ENCODE measurements around the gene VEPH1. TPM values are rescaled to one million over a fixed set of nuclear protein-coding genes. Genes with fewer than 3 reads are reported as not detected.
A peak's percentile ranks its signal among the peaks of the same experiment; 100 is the strongest.

The VEPH1 gene
- total and polyA plus RNA-seq, 9 of the 15 experiments (the other 6 are each of a cell fraction or from before 2014, with no cell fraction given), result 4.5 to 15.6 (median 5.8) TPM

DNA sequence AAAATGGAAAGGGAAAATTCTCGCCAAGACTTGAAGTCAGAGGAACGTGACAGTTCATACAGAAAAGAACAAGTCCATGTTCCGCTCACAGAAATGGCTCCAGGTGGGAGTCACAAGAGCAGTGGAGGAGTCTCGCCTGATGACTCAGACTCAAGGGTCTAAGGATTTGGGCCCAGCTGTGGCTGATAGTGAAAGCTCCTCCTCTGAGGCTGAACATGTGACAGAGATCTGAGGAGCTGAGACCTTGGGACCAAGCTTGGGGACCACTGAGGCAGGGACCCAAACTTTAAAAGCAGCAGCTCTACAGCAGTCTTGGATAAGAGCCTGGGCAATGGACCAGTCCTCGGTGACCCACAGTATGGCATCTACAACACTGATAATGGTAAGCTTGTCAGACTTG, 9.3 kb upstream of the VEPH1 start (continued):
- TF ChIP-seq HNRNPK (IDR thresholded peaks at IDR 0.05; ENCODE audit: low read depth, low read length, poor library complexity, severe bottlenecking) (no peak), RBBP5 (IDR thresholded peaks at IDR 0.05; ENCODE audit: borderline replicate concordance, insufficient read depth, low read length, poor library complexity, severe bottlenecking) (no peak), ZKSCAN3 (CRISPR knock-in tag; IDR thresholded peaks at IDR 0.05) (no peak), CCAR2 (IDR thresholded peaks at IDR 0.05; ENCODE audit: low read depth, low read length) (no peak), ZNF23 (CRISPR knock-in tag; IDR thresholded peaks at IDR 0.05) (no peak), ZC3H11A (IDR thresholded peaks at IDR 0.05; ENCODE audit: low read depth, low read length) (no peak), ZNF717 (CRISPR knock-in tag; IDR thresholded peaks at IDR 0.05) (no peak), POLR2G (IDR thresholded peaks at IDR 0.05; ENCODE audit: low read depth, low read length) (no peak)
- TF ChIP-seq, protein P1, sequence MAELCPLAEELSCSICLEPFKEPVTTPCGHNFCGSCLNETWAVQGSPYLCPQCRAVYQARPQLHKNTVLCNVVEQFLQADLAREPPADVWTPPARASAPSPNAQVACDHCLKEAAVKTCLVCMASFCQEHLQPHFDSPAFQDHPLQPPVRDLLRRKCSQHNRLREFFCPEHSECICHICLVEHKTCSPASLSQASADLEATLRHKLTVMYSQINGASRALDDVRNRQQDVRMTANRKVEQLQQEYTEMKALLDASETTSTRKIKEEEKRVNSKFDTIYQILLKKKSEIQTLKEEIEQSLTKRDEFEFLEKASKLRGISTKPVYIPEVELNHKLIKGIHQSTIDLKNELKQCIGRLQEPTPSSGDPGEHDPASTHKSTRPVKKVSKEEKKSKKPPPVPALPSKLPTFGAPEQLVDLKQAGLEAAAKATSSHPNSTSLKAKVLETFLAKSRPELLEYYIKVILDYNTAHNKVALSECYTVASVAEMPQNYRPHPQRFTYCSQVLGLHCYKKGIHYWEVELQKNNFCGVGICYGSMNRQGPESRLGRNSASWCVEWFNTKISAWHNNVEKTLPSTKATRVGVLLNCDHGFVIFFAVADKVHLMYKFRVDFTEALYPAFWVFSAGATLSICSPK (IDR thresholded peaks at IDR 0.05; ENCODE audit: borderline replicate concordance), result no peak
- TF ChIP-seq, protein P2, sequence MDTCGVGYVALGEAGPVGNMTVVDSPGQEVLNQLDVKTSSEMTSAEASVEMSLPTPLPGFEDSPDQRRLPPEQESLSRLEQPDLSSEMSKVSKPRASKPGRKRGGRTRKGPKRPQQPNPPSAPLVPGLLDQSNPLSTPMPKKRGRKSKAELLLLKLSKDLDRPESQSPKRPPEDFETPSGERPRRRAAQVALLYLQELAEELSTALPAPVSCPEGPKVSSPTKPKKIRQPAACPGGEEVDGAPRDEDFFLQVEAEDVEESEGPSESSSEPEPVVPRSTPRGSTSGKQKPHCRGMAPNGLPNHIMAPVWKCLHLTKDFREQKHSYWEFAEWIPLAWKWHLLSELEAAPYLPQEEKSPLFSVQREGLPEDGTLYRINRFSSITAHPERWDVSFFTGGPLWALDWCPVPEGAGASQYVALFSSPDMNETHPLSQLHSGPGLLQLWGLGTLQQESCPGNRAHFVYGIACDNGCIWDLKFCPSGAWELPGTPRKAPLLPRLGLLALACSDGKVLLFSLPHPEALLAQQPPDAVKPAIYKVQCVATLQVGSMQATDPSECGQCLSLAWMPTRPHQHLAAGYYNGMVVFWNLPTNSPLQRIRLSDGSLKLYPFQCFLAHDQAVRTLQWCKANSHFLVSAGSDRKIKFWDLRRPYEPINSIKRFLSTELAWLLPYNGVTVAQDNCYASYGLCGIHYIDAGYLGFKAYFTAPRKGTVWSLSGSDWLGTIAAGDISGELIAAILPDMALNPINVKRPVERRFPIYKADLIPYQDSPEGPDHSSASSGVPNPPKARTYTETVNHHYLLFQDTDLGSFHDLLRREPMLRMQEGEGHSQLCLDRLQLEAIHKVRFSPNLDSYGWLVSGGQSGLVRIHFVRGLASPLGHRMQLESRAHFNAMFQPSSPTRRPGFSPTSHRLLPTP (IDR thresholded peaks at IDR 0.05; ENCODE audit: borderline replicate concordance, extremely low read depth, insufficient read length), result no peak
- TF ChIP-seq, protein P3, sequence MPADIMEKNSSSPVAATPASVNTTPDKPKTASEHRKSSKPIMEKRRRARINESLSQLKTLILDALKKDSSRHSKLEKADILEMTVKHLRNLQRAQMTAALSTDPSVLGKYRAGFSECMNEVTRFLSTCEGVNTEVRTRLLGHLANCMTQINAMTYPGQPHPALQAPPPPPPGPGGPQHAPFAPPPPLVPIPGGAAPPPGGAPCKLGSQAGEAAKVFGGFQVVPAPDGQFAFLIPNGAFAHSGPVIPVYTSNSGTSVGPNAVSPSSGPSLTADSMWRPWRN (IDR thresholded peaks at IDR 0.05; ENCODE audit: low read depth), result no peak
- TF ChIP-seq, protein P4, sequence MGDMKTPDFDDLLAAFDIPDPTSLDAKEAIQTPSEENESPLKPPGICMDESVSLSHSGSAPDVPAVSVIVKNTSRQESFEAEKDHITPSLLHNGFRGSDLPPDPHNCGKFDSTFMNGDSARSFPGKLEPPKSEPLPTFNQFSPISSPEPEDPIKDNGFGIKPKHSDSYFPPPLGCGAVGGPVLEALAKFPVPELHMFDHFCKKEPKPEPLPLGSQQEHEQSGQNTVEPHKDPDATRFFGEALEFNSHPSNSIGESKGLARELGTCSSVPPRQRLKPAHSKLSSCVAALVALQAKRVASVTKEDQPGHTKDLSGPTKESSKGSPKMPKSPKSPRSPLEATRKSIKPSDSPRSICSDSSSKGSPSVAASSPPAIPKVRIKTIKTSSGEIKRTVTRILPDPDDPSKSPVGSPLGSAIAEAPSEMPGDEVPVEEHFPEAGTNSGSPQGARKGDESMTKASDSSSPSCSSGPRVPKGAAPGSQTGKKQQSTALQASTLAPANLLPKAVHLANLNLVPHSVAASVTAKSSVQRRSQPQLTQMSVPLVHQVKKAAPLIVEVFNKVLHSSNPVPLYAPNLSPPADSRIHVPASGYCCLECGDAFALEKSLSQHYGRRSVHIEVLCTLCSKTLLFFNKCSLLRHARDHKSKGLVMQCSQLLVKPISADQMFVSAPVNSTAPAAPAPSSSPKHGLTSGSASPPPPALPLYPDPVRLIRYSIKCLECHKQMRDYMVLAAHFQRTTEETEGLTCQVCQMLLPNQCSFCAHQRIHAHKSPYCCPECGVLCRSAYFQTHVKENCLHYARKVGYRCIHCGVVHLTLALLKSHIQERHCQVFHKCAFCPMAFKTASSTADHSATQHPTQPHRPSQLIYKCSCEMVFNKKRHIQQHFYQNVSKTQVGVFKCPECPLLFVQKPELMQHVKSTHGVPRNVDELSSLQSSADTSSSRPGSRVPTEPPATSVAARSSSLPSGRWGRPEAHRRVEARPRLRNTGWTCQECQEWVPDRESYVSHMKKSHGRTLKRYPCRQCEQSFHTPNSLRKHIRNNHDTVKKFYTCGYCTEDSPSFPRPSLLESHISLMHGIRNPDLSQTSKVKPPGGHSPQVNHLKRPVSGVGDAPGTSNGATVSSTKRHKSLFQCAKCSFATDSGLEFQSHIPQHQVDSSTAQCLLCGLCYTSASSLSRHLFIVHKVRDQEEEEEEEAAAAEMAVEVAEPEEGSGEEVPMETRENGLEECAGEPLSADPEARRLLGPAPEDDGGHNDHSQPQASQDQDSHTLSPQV (IDR thresholded peaks at IDR 0.05), result peak; percentile 28; the same call in 1 of the 2 replicates
- TF ChIP-seq, protein P5, sequence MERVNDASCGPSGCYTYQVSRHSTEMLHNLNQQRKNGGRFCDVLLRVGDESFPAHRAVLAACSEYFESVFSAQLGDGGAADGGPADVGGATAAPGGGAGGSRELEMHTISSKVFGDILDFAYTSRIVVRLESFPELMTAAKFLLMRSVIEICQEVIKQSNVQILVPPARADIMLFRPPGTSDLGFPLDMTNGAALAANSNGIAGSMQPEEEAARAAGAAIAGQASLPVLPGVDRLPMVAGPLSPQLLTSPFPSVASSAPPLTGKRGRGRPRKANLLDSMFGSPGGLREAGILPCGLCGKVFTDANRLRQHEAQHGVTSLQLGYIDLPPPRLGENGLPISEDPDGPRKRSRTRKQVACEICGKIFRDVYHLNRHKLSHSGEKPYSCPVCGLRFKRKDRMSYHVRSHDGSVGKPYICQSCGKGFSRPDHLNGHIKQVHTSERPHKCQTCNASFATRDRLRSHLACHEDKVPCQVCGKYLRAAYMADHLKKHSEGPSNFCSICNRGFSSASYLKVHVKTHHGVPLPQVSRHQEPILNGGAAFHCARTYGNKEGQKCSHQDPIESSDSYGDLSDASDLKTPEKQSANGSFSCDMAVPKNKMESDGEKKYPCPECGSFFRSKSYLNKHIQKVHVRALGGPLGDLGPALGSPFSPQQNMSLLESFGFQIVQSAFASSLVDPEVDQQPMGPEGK (CRISPR knock-in tag; IDR thresholded peaks at IDR 0.05; ENCODE audit: borderline replicate concordance), result no peak
- TF ChIP-seq, protein P6, sequence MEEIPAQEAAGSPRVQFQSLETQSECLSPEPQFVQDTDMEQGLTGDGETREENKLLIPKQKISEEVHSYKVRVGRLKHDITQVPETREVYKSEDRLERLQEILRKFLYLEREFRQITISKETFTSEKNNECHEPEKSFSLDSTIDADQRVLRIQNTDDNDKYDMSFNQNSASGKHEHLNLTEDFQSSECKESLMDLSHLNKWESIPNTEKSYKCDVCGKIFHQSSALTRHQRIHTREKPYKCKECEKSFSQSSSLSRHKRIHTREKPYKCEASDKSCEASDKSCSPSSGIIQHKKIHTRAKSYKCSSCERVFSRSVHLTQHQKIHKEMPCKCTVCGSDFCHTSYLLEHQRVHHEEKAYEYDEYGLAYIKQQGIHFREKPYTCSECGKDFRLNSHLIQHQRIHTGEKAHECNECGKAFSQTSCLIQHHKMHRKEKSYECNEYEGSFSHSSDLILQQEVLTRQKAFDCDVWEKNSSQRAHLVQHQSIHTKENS (CRISPR knock-in tag; IDR thresholded peaks at IDR 0.05), result no peak
